NB4 (cell line): ENCODE results near the gene ACTRT2.

Experiments
- DNase-seq: peaks from one replicate; pipeline ENCODE4 v3.0.0; 2010; ENCODE audit warnings: low read depth
- H3K4me3 ChIP-seq: one replicate; pipeline ENCODE4 v1.5.1; 2011; ENCODE audit warnings: mild to moderate bottlenecking, low read depth, low read length, moderate library complexity
- MYC ChIP-seq: IDR thresholded peaks from 2 replicates; pipeline ENCODE4 v1.6.1; 2011; ENCODE audit warnings: low read depth, low read length
- POLR2A ChIP-seq: IDR thresholded peaks from 2 replicates; pipeline ENCODE4 v1.6.1; 2011; ENCODE audit warnings: mild to moderate bottlenecking; ENCODE audit not compliant: insufficient read length; ENCODE audit errors: extremely low read depth
- TF ChIP-seq, protein P1 (sequence below): IDR thresholded peaks from one replicate; pipeline ENCODE4 v1.5.1; 2012; ENCODE audit warnings: low read depth, low read length
- TF ChIP-seq, protein P2 (sequence below): IDR thresholded peaks from 2 replicates; pipeline ENCODE4 v1.6.1; 2011; ENCODE audit warnings: low read depth, low read length

Gene ACTRT2

DNA sequence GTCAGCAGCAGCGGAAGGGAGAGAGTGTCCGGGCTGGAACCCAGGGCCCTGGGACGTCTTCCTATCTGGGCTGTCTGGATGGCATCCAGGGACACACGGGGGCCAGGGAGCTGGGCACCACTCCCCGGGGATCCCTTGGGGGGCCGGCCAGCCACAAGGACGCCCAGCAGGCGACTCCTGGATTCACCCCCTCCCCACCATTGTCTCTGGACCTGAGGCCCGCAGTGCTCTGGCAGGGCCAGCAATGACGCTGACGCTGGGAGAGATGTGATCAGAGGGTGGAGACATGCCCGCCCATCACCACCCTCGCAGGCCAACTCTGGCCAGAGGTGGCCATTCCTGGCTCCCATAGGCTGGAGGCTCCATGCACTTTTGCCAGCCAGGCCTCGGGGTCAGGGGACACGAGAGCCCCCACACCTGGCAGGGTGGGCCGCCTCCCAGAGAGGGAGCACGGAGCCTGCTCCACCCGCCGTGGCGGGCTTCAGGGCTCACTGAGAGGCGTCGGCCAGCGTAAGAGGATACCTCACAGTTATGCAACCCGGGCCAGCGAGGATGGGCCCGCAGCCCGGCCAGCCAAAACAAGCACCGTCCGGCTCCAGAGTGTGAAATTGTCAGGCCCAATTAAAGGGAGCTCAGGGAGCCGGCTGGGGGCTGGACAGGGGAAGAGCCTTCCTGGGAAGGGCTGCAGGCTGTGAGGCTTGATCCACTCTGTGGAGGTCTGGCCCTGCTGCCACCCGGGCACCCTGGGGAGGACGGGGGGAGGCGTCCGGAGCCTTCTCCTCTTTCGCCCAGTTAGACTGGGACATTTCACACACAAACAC is 10.3 kb downstream of the ACTRT2 start:
- no peak overlapping the region for H3K4me3 ChIP-seq
- TF ChIP-seq POLR2A (no peak), MYC (no peak)
- TF ChIP-seq, protein P1, sequence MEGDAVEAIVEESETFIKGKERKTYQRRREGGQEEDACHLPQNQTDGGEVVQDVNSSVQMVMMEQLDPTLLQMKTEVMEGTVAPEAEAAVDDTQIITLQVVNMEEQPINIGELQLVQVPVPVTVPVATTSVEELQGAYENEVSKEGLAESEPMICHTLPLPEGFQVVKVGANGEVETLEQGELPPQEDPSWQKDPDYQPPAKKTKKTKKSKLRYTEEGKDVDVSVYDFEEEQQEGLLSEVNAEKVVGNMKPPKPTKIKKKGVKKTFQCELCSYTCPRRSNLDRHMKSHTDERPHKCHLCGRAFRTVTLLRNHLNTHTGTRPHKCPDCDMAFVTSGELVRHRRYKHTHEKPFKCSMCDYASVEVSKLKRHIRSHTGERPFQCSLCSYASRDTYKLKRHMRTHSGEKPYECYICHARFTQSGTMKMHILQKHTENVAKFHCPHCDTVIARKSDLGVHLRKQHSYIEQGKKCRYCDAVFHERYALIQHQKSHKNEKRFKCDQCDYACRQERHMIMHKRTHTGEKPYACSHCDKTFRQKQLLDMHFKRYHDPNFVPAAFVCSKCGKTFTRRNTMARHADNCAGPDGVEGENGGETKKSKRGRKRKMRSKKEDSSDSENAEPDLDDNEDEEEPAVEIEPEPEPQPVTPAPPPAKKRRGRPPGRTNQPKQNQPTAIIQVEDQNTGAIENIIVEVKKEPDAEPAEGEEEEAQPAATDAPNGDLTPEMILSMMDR: no peak
- TF ChIP-seq, protein P2, sequence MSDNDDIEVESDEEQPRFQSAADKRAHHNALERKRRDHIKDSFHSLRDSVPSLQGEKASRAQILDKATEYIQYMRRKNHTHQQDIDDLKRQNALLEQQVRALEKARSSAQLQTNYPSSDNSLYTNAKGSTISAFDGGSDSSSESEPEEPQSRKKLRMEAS: no peak
- DNase-seq: no peak

DNA sequence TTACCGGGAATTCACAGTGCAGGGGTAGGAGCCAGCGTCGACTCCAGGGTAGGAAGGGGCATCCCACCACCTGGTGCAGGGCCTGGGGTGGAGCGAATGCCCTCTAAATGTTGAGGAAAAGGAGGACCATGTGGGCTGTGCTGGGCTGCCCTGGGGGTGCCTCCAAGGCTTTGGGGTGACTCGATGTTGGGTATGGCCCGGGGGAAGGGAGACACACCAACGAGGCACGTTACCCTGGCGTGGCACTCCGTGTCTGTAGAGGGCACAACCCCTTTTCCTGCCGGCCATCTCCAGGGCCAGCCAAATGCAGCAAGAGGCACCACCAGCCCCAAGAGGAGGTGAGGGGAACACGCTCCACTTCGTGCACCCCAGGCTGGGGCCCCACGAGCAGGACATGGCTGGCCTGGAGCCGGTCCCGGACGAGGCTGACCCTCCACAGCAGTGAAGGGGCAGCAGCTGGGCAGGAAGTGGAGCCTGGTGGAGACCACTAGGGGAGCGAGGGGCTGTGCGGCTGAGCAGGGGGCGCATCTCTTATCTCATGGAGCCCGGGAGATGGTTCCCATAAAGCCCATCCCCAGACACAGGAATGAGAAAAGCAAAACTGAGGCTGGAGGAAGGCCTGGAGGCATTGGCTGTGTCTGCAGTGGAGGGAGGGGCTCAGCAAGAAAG is 11.2 kb downstream of the ACTRT2 start:
- H3K4me3 ChIP-seq: no peak overlapping the region
- TF ChIP-seq POLR2A (no peak), MYC (no peak)
- TF ChIP-seq, protein P2: no peak
- TF ChIP-seq, protein P1: no peak
- no peak for DNase-seq

DNA sequence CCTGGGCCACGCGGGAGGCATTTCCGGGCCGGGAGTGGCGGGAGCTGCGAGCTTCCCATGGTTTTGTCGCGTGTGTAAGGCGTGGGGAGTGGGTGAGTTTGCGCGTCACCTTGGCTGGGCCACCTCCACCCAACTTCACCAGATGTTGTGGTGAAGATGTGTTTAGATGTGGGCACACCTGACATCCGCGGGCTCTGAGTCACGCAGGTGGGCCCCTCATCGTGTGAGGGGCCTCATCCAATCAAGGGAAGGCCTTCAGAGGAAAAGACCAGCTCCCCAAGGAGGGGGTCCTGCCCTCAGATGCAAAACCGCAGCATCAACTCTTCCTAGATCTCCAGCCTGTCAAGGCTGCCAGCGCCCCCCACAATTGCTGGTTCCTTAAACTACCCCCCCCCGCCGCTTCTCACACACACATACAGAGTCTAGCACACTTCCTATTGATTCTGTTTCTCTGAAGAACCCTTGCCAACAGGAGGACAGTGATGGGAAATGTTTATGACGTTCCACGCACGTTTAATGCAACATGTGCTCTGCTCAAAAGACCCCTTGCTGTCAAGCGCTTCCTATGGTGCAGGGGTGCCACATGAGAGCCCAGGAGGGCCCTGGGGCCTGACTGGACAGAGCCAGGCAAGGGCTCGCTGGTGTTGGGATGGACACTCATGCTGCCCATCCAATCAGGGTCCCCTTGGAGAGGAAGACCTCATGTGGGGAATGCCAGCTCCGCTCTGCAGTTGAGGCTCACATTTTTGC is 11.9 kb downstream of the ACTRT2 start:
- DNase-seq: no peak
- TF ChIP-seq POLR2A: no peak
- no peak for TF ChIP-seq MYC
- TF ChIP-seq, protein P1: no peak
- TF ChIP-seq, protein P2: no peak

DNA sequence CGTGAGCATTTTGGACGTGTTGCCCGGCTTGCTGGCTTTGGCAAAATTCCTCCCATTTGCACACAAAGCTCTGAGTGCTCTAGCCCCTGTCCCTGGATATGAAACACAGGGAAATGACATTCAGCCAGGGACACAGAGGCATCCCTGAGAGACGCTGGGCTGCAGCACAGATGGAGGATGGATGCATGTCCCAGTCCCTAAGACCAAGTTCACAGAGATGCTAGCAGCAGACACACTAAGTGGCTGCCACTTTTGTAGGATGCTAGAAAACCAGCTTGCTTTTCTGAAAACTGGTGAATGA is 12.5 kb downstream of the ACTRT2 start:
- TF ChIP-seq, protein P1: no peak
- TF ChIP-seq MYC (no peak), POLR2A (no peak)
- TF ChIP-seq, protein P2: no peak
- DNase-seq: no peak
- H3K4me3 ChIP-seq: no peak overlapping the region

More for the DNA sequence above, 11.9 kb downstream of the ACTRT2 start:
- H3K4me3 ChIP-seq: no peak overlapping the region

DNA sequence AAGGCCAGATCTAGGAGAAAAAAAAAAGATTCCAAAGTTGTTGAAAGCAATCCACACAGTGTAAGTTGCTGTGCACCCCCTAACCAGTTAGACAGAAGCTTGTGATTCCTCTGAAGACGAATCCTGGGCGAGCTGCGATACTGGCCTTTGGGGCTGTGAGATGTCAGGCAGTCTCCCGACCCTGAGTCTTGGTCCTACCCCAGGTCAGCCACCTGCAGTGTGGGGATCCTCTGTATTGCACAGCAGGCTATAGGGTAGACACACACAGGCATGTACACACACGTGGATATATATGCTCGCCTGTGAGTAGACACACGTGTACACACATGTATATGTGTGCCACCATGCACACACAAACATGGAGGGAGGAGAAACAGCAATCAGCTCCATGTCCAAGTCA is 12.9 kb downstream of the ACTRT2 start:
- TF ChIP-seq, protein P1: no peak
- TF ChIP-seq, protein P2: no peak
- TF ChIP-seq POLR2A: no peak
- TF ChIP-seq MYC: no peak
- H3K4me3 ChIP-seq: no peak overlapping the region
- no peak for DNase-seq
